GM10266 (cell line): ENCODE results near the gene APOL2.

Experiments used
- DNase-seq: peaks from one replicate; pipeline ENCODE4 v3.0.0; 2012; ENCODE audit errors: extremely low spot score
- CTCF ChIP-seq: IDR thresholded peaks from 2 replicates; pipeline ENCODE4 v1.5.1; 2012; ENCODE audit warnings: mild to moderate bottlenecking, low read depth; ENCODE audit not compliant: control insufficient read depth, insufficient read depth; ENCODE audit errors: missing control alignments

Gene APOL2

GRCh38 chr22:36183446-36183845 is 55.9 kb downstream of the APOL2 start:
- no peak for DNase-seq
- no peak for TF ChIP-seq CTCF

GRCh38 chr22:36182857-36183256 is 56.5 kb downstream of the APOL2 start:
- TF ChIP-seq CTCF, result no peak
- no peak for DNase-seq

- no peak for DNase-seq
- TF ChIP-seq CTCF, result no peak
These were observed 57.3 kb downstream of the APOL2 start for GRCh38 chr22:36182056-36182455.

GRCh38 chr22:36180928-36181327 is 58.4 kb downstream of the APOL2 start:
- no peak for TF ChIP-seq CTCF
- no peak for DNase-seq

- peak; percentile 80 for TF ChIP-seq CTCF
- peak; percentile 81 for DNase-seq
These were observed 59.1 kb downstream of the APOL2 start for GRCh38 chr22:36180038-36180880.

GRCh38 chr22:36177160-36177559 is 62.2 kb downstream of the APOL2 start:
- DNase-seq, result no peak
- no peak for TF ChIP-seq CTCF
